NB4 (cell line): ENCODE results near the gene REEP1.

ENCODE experiments used
- POLR2A ChIP-seq: IDR thresholded peaks from 2 replicates; pipeline ENCODE4 v1.6.1; 2011; ENCODE audit warnings: mild to moderate bottlenecking; ENCODE audit not compliant: insufficient read length; ENCODE audit errors: extremely low read depth
- TF ChIP-seq, protein P1 (sequence below): IDR thresholded peaks from 2 replicates; pipeline ENCODE4 v1.6.1; 2011; ENCODE audit warnings: low read depth, low read length
- TF ChIP-seq, protein P2 (sequence below): IDR thresholded peaks from one replicate; pipeline ENCODE4 v1.5.1; 2012; ENCODE audit warnings: low read depth, low read length

DNA sequence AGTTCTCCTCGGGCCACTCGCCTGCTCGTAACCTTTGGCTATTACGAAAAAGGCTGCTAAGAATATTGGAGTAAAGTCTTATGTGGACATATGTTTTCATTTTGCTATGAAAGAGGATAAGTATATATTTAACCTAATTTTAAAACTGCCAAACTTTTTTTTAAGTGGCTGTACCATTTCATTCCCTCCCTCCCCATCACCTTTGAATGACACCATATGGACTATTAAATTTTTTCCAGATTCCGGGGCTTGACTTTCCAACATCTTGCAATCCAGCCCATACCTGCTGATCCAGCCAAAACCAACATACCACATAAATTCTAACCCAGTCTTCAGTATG is 31.5 kb downstream of the REEP1 start:
- TF ChIP-seq, protein P1, sequence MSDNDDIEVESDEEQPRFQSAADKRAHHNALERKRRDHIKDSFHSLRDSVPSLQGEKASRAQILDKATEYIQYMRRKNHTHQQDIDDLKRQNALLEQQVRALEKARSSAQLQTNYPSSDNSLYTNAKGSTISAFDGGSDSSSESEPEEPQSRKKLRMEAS: no peak
- TF ChIP-seq, protein P2, sequence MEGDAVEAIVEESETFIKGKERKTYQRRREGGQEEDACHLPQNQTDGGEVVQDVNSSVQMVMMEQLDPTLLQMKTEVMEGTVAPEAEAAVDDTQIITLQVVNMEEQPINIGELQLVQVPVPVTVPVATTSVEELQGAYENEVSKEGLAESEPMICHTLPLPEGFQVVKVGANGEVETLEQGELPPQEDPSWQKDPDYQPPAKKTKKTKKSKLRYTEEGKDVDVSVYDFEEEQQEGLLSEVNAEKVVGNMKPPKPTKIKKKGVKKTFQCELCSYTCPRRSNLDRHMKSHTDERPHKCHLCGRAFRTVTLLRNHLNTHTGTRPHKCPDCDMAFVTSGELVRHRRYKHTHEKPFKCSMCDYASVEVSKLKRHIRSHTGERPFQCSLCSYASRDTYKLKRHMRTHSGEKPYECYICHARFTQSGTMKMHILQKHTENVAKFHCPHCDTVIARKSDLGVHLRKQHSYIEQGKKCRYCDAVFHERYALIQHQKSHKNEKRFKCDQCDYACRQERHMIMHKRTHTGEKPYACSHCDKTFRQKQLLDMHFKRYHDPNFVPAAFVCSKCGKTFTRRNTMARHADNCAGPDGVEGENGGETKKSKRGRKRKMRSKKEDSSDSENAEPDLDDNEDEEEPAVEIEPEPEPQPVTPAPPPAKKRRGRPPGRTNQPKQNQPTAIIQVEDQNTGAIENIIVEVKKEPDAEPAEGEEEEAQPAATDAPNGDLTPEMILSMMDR: no peak
- no peak for TF ChIP-seq POLR2A
